HG02623 (cell line): ENCODE measurements around the gene HMMR.
"Not testable (repeated sequence)": the region's sequence is repeated elsewhere in the genome, so short reads cannot be mapped to it uniquely, and the experiment has no call there.

Experiments used
- ATAC-seq: cut with Tn5 transposase; IDR thresholded peaks from one replicate; pipeline ENCODE4 v1.9.1; 2021; ENCODE audit warnings: moderate library complexity; ENCODE audit not compliant: unreplicated experiment

The HMMR gene, protein sequence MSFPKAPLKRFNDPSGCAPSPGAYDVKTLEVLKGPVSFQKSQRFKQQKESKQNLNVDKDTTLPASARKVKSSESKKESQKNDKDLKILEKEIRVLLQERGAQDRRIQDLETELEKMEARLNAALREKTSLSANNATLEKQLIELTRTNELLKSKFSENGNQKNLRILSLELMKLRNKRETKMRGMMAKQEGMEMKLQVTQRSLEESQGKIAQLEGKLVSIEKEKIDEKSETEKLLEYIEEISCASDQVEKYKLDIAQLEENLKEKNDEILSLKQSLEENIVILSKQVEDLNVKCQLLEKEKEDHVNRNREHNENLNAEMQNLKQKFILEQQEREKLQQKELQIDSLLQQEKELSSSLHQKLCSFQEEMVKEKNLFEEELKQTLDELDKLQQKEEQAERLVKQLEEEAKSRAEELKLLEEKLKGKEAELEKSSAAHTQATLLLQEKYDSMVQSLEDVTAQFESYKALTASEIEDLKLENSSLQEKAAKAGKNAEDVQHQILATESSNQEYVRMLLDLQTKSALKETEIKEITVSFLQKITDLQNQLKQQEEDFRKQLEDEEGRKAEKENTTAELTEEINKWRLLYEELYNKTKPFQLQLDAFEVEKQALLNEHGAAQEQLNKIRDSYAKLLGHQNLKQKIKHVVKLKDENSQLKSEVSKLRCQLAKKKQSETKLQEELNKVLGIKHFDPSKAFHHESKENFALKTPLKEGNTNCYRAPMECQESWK

DNA sequence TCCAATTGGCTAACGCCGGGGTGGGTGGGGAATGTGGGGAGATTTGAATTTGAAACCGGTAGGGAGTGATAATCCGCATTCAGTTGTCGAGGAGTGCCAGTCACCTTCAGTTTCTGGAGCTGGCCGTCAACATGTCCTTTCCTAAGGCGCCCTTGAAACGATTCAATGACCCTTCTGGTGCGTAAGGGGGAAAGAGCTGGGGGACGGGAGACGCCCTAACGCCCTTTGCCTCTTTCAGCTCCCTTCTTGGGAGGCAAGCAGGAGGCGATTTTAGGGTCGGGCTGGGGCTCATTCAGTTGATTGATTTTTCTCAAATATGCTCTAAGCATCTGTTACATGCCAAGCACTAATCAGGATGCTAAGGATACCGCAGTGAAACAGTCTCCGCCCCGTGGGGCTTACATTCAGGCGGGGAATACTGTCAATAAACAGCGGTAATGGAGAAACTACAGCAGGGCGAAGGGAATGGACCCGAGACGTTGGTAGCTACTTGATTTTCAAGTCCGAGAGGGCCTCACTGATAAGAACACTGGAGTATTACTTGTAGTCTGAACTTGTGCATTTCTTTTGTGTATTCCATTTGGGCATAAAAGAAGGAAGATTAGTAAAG, at the start of gene HMMR:
Gene HMMR, plus strand, starts transcription at position 71 of the 610 bp plus-strand sequence. Its CDS starts 61 bp downstream, at position 132.
- ATAC-seq, result no peak

DNA sequence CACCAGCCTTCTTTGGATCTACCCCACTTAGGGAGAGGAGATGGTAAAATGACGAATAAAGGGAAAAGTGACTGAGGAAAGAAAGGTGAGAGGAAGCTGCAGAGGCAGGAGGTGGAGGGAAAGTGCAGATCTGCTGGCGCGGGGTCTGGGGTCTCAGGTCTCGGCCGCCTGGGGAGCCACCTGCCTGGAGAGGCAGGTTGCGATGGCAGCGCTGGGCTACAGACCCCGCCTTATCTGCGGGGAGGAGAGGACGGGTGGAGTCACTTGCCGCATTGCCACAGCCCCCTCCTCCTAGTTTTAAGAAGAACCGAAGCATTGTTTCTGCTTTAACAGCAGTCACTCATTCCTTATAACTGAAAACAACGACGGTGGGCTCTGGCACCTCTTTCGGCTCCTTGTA, 44.8 kb upstream of the HMMR start:
- ATAC-seq, result not testable (repeated sequence)

DNA sequence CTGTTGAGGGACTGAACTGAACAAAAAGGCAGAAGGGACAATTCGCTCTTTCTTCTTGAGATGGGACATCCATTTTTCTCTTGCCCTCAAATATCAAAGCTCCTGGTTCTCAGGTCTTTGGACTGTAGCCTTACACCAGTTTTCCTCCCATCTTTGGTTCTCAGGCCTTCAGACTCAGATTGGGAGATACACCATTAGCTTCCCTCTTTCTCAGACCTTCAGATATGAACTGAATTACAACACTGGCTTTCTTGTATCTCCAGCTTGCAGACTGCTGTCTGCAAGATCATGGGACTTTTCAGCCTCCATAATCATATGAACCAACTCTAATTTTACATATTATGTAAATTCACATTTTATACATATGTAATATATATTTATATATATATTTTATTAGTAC, 35.6 kb upstream of the HMMR start:
- ATAC-seq, result no peak

DNA sequence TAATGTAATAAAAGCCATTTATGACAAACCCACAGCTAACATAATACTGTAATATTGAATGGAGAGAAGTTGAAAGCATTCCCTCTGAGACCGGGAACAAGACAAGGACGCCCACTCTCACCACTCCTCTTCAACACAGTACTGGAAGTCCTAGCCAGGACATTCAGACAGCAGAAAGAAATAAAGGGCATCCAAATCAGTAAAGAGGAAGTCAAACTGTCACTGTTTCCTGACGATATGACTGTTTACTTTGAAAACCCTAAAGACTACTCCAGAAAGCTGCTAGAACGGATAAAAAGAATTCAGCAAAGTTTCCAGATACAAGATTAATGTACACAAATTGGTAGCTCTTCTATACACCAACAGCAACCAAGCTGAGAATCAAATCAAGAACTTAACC, 34.3 kb upstream of the HMMR start:
- not testable (repeated sequence) for ATAC-seq

DNA sequence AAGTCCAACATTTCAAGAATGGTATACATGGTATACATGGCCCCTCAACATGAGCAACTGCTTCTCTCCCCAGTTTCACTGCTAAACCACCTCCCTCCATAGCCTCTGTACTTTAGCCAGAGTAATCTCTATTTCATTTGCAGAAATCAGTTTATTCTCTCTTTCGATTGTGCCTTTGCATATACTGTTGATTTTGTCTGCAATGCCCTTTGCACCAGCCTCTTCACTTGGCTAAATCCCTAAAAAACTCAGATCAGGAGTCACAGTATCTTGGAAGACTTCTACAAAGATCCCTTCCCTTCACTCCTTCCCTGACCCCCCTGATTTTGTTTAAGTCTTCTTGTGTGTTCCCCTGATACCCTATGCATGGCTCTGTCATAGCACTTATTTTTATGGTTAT, 27.9 kb upstream of the HMMR start:
- no peak for ATAC-seq

DNA sequence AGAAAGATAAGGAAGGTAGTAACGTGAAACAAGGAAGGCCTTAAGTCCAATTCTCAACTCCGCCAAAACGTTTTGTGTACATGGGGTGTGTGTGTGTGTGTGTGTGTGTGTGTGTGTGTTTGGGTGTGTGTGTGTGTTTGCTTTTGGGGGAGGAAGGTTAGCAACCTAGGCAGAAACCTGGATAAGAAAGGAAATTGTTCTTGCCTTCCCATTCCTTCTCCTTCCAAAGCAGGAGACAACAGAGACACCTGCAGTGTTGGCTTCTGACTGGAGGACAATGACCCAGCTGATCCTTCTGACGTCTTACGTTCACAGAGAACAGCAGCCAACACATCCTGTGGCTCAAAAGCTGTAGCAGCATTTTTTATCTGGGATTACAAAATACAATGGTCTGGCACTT, 27.2 kb upstream of the HMMR start:
- no peak for ATAC-seq

DNA sequence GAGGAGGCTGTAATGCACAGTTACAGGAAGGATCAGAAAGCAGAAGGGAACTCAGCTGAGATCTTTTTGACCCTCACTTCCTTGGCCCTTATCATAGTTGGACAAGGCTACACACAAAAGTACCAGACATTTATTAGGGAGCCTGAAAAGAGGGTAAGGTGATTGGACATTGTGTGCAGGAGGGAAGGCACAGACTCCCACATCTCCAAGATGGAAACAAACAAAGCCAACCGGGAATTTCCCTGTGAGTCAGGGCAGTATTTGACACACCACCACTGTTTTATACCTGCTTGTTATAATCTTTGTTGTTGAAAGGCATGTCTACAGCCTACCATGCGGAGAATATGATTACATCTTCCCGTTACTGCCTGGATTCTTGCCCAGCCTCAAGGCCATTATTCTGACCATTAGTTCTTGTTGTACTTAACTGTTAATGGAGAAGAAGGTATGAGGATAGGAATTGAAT, 26.0 kb upstream of the HMMR start:
- ATAC-seq, result no peak

DNA sequence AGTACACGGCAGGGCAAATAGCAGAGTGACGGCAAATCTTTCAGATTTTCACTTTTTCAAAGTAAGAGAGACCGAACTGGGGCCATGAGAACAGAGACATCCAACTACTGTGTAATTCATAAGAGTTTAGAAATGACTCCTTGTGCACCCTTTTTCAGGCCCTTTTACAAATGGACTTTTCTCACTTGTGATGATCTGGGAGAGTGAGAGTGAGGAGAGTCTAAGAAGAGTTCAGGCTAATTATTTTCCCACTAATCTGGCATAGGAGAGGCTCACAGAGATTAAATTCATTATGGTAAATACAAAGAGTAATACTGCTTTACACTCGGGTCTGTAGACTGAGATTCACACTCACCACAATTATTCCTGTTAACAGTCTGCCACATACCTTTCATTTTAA, 23.9 kb upstream of the HMMR start:
- ATAC-seq, result no peak

DNA sequence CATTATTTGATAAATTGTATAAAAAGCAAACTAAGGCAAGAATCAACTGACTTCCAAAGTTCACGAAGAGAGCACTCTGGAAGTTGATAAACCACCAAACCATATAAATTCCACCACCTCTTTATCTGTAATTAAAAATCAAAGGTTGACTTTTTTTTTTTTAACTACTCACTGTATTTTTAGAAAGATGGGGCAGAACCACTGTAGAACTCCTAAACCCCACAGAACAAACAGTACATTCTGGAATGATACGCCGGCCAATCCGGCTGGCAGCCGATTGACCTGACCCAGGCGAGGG, 23.5 kb upstream of the HMMR start:
- no peak for ATAC-seq

DNA sequence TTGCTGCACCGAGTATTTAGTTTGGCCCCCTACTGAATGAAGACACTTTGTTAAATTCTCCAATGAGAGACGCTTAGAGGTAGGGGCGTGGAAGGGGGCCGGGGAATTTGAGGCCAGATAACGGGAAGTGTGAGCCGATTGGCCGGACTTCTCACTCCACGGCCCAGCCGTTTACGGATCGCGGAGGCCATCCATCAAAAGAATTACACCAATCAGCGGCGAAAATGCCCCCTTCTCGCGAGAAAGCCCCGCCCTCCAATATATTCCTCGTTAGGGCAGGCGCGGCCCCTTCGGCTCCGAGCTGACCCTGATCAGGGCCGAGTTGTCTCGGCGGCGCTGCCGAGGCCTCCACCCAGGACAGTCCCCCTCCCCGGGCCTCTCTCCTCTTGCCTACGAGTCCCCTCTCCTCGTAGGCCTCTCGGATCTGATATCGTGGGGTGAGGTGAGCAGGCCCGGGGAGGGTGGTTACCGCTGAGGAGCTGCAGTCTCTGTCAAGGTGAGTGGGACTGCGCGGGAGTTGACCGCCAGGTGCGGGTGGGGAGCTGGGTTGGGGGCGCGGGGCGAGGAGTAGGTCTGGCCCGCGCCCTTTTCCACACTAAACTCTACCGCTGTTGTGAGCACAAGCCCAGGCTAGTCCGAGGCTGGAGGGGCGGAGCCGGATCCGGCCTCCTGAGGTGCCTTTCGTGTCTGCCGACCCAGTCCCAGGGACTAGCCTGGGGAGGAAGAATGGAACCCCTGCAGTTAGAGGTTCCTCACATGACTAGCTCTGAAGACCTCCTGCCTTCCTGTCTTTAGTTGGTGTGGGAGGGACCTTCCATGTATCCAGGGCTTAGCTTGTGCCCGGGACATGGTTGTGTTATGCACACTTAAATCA, 22.9 kb upstream of the HMMR start, which contains the start of gene CCNG1:
Gene CCNG1, plus strand, starts transcription at position 287 of the 874 bp plus-strand sequence. CDS start 1,662 bp downstream, outside the sequence.
- peak; percentile 96 for ATAC-seq

DNA sequence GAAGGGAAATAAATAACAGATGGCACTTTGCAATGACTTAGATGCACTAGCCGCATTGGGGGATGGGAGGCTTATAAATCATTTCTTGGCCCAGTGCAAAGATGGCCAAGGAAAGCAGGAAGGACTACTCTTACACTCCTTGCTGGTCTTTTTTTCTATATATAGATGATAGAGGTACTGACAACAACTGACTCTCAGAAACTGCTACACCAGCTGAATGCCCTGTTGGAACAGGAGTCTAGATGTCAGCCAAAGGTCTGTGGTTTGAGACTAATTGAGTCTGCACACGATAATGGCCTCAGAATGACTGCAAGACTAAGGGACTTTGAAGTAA, 21.4 kb upstream of the HMMR start:
- ATAC-seq, result no peak

DNA sequence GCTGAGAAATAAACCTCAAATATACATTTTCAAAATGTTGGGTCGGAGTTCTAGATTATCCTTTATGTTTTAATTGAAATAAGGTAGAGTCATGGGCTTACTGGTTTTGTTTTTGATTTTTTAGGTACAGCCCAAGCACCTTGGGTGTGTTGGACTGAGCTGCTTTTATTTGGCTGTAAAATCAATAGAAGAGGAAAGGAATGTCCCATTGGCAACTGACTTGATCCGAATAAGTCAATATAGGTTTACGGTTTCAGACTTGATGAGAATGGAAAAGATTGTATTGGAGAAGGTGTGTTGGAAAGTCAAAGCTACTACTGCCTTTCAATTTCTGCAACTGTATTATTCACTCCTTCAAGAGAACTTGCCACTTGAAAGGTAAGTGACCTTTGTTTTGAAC, 19.5 kb upstream of the HMMR start:
- no peak for ATAC-seq

DNA sequence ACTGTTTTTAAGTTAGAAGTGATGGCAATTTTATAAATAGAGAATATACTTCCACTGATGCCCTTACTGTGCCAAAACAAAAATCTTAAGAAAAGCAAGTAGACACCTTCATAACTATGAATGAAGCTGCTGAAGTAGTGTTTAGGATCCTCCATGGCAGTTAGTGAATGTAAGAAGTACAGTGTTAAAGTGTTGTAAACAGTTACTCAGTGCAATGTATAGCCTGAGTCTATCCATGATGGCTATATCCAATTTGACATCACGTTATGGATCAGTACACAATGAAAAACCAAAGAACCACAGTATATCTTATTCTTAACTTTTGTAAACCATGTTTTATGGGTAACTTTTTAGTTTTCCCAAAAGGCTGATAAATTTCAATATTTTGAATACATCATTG, 15.9 kb upstream of the HMMR start:
- no peak for ATAC-seq

DNA sequence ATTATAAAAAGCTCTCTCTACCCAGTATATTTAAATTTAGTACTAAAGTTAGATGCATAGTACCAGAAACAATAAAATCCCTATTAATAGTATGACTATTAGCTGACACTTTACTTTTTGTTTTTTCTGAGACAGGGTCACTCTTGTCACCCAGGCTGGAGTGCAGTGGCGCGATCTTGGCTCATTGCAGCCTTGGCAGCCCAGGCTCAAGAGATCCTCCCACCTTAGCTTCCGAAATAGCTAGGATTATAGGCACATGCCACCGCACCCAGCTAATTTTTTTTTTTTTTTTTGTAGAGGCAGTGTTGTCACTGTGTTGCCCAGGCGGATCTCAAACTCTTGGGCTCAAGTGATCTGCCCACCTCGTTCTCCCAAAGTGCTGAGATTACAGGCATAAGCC, 15.1 kb upstream of the HMMR start:
- no peak for ATAC-seq

DNA sequence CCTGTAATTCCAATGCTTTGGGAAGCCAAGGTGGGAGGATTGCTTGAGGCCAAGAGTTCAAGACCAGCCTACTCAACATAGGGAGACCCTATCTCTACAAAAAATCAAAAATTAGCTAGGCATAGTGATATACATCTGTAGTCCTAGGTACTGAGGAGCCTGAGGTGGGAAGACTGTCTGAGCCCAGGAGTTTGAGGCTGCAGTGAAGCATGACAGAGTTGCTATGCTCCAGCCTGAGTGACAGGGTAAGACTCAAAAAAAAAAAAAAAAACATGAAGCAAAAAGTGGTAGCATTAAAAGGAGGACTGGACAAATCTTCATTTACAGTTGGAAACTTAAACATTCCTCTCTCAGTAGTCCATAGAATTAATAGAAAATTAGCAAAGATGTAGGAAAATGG, 13.2 kb upstream of the HMMR start:
- ATAC-seq, result no peak

DNA sequence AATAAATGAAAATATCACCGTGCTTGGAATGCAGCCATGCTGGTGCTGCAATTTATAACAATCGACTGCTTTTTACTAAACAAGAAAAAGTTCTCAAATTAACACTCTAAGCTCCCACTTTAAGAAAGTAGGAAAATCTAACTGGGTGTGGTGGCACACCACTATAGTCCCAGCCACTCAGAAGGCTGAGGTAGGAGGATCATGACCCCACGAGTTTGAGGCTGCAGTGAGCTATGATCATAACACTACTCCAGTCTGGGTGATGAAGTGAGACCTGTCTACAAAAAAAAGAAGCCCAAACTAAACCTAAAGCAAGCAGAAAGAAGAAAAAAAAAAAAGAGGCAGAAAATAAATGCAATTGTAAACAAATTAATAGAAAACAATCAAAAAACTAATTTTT, 12.6 kb upstream of the HMMR start:
- ATAC-seq, result no peak

DNA sequence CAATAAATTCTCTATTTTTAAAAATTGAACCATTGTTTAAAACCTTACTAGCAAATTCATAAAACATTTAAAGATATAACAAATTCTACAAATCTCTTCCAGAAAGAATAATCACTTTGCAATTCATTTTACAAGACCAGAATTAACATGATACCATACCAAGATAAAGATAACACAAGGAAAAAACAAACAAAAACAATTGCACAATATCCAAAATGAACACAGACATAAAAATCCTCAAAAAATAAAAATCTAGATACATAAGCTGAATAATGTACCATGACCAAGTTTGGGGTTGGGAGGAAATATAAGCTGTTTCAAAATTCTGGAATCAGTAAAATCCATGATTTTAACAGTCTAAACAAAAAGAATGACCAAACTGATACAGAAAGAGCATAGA, 11.9 kb upstream of the HMMR start:
- ATAC-seq, result no peak

DNA sequence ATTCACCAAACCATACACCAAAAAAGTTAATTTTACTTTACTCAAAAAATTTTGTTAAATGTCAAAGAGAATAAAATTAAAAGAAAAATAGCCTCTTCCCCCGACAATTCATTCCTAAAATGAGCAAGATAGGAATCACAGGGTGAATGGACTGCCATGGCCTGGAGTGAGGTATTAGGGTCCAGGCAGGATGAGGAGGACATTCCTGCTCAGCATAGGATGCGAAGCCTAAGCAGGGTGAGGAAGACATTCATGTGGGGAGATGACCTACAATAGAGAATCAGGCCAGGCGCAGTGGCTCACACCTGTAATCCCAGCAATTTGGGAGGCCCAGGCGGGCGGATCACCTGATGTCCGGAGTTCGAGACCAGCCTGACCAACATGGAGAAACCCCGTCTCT, 8.9 kb upstream of the HMMR start:
- ATAC-seq, result no peak

DNA sequence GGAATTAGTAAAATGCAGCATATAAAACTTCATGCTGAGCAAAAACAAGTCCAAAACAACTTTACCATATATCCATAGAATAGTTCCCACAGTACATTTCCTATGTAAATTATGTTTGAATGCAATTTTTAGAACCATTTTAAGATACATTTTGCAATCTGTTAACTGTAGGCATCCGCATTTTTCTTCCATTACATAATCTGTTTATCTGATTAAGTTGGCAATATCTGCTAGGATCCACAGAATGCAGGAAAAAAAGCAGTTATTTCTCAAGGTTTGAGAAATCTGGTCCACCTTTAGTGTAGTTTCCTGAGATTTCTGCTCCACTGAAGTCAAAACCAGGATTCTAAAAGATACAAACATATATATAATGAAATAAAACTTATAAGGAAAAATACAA, 6.7 kb upstream of the HMMR start:
- ATAC-seq, result no peak

DNA sequence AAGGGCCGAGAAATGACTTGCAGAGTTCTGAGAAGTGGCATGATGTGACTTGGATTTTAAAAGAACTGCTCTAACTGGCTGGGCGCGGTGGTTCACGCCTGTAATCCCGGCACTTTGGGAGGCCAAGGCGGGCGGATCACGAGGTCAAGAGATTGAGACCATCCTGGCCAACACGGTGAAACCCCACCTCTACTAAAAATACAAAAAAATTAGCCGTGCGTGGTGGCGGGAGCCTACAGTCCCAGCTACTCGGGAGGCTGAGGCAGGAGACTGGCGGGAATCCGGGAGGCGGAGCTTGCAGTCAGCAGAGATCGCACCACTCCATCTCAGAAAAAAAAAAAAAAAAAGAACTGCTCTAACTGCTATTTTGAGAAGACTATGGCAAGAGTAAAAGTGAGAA, 5.0 kb upstream of the HMMR start:
- ATAC-seq, result not testable (repeated sequence)

DNA sequence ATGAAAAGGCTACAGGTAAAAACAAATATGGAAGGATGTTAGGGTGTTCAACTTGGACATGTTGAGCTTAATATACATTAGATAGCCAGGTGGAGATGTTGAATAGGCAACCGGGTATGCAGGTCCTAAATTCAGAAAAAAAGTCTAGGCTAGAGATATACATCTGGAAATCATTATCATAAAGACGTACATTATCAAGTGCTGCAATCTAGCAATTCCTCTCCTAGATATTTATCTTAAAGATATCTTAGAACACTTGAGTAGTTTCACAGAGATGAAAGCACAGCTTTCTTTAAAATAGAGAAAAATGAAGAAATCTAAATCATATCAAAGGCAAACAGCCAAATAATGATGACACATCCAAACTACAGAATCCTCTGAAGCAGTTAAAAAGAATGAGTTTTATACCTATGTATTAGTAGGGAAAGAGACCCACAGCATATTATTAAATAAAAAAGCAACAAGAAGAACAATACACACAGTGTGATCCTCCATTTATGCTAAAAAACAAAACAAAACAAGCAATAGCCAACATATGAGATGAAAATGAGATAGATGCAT, 4.3 kb upstream of the HMMR start:
- ATAC-seq, result no peak
